H1 (cell line): ENCODE results near the gene PRSS53. TPM values are rescaled to one million over a fixed set of nuclear protein-coding genes. Genes with fewer than 3 reads are reported as not detected.

Source experiments
- CHD7 ChIP-seq: fragments of 300-600 bp; sonication (generic); IDR thresholded peaks from 2 replicates; pipeline ENCODE4 v1.7.1; 2012; ENCODE audit warnings: low read length, moderate library complexity, mild to moderate bottlenecking, inconsistent platforms; ENCODE audit not compliant: insufficient replicate concordance
- polyA plus RNA-seq, 7 experiments: library from polyadenylated mRNA; depleted of rRNA in 3 of 7; stranded (reverse) in 5 of 7; unstranded in 2 of 7; fragments of >200 nt in 5 of 7; fragments of 200-250 nt in 2 of 7; gene quantifications; 1 replicate in 5 of 7; 2 replicates in 1 of 7; 4 replicates in 1 of 7; pipeline versions ENCODE4 v1.2.1 to v1.2.3, GENCODE V29; 2011 to 2013; ENCODE audit warnings: missing spikeins in 2 of 7, mixed read lengths in 2 of 7
- total RNA-seq: library from RNA; stranded (reverse); fragmentation: NEBNext Ultra II Directional; extraction: Animal tissue kit (Norgen Biotek cat#: 25700); gene quantifications from 2 replicates; pipeline ENCODE4 v1.2.1, GENCODE V29; 2021

PRSS53 gene
- total and polyA plus RNA-seq, 2 of the 8 experiments (the other 6 are each of a cell fraction or from before 2014, with no cell fraction given), result 1.7 to 2.6 TPM

- TF ChIP-seq CHD7, result no peak
Observed at GRCh38 chr16:31127182-31127581, 38.4 kb upstream of the PRSS53 start (continued).
